ENCODE data around the gene KCNIP1.

Gene KCNIP1

DNA sequence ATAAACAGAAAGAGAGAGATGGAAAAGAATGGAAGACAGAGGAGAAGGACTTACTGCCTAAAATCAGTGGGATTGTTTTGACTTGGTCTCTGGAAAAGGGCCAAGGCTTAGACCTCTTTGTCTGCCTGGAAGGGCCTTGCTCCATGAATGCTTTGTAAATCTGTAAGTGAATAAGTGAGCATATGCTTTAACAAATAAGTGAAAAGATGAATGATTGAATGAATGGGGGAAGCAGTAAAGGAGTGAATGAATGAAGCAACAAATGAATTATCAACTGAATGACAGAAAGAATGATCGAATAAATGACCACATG, 5.5 kb downstream of the KCNIP1 start:
- DNase-seq = no peak

DNA sequence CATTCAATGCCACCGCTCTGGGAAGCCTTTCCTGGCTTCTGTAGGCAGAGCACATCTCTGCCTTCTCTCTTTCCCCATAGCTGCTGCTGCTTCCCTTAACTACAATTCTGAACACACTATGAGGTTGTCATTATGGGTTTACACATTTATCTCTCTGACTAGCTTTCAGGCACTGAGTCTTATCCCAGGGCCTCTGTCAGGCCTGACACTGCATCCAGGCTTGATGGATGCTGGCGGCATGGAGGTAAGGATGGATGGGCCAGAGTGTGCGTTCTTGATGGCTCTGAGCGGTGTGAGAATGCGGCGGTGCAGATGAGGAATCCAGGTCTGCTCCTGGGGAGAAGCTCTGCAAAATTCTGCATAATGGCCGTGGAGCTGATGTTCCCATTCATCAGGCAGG, 6.3 kb downstream of the KCNIP1 start:
- no peak for DNase-seq

DNA sequence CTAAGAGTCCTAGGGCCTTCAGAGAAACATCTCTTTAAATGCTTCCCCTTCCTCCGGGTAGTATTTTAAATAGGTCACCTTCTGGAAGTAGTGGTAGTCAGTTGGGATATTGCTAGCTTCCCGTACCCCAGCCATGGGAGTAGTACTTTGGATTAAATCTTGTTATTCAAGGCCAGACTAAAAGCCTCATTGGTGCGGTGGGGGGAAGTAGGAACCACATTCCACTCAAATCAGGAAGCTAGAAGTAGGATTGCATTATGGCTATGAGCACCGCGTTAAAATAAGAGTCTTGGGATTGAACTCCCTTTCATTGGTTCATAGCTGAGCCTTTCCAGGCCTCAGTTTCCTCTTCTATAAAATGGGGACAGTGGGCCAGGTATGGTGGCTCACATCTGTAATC, 6.7 kb downstream of the KCNIP1 start:
- no peak for DNase-seq

DNA sequence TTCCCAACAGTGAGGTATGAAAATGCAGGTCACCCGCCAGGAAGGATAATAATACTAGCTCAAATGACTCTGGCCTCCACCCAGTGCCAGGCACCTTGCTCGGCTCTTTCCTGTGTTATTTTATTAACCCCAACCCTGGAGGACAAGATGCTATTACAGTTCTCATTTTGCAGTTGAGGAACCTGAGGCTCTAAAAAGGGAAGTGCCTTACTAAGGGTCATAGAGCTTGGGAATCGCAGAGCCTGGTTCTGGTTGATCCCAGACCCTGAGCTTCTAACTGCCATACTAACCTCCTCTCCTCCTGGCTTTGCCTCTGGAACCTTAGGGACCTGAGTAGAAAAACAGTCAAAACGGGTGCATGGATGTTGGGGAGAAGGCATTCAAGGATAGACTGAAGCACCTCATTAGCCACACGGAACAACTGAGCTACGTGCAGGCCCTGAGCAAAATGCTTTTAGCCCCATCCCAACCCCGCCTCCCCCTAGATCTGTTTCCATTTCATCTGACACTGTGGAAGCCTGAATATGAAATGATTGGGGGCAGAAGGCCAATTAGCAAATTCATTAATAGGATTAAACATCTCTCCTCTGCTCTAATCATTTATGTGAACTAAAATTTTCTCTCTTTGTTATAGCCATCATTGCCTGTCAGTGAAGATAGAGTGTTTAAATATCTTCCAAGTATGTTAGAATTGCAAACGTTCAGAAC, 7.9 kb downstream of the KCNIP1 start:
- DNase-seq = no peak

DNA sequence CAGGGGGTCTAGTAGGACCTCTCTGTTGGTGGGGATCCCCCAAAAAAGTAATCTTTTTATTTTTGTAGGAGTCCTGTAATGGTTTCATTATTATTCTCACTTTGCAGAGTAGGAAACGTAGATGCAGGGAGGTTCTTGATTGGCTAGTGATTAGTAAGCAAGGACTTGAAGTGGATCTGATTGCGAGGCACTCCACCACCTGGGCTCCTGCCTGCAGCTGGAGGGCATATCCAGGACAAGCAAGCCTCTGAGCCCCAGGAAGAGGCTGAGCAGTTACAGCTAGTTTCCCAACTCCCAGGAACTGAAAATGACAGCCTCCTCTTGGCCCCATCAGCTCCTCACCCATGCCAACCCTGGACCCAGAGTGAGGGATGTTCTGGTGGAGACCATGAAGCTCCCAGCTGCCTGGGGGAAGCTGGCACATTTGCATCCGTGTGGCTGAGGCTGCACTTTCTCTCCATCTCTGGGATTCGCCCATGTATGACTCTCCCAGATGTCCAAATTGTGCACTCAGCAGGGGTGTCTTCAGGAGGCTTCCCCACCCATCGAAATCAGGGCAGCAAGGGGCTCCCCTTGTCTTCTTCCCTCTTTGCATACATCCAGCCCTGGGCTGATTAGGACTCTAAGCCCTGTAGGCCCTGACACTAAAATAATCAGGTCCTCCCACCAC, 10.2 kb downstream of the KCNIP1 start:
- no peak for DNase-seq

DNA sequence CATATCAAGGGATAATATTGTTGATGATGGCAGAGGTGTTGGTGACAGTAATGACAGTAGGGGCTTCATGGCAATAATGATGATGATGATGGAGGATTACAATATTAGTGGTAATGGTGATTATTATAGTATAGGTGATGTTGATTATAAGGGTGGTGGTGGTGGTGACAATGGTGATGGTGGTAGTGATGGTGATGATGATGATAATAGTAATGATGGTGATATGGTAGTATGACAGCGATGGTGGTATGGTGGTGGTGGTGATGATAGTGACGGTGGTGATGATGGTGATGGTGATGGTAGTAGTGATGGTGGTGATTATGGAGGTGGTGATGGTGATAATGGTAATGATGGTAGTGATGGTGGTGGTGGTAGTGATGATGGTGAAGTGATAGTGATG, 13.6 kb downstream of the KCNIP1 start:
- DNase-seq = no peak

DNA sequence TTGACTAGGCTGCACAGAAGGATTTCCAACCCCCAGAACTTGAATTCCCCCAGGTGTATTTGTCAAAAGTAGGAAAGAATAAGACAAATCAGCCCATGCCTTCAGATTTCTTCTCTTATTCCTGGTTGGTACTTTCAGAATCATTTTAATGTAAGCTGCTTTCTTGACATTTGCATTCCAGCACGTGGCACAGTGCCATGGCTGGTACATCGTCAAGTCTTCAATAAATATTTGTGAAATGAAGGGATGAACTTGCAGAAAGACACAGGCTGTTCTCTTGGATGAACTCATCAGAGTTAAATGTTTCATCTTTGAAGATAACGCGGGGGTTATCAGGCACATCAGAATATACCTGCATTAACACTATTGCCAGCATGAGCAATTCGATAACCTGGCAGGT, 14.5 kb downstream of the KCNIP1 start:
- no peak for DNase-seq

DNA sequence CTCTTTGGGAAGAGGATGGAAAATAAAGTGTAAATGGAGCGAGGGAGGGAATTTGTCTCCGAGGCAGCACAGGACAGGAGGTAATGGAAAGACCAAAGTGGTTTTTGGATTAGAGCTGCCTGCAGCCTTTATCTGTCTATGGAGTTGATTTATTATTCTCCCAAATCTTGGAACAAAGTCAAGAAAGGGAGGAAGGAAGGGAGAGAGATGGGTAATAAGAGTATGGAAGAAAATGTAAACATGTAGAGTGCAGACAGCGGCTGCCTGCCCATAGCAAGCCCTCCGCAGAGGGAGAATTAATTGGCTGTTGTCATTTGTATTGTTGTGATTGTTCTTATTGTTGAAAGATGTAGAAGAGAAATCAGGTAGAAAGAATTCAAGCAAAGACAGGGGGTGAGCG, 15.7 kb downstream of the KCNIP1 start:
- DNase-seq = no peak

DNA sequence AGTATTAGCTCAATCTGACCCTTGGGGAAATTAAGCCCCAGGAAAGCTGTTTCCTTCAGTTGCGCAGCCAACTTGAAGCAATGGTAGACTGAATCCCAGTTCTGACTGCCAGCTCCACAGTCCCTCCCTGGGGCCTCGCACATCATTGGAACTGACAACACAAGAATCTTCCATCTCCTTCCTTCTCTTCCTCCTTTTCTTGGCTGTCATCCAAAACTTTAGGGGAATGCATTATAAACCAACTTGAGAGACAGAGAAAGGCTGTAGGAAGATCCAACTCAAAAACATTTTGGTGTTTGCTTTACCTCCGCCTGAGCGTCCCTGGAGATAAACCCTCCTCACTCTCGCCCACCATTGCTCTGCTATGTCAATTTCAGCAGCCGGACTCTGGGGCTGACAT, 16.6 kb downstream of the KCNIP1 start:
- no peak for DNase-seq

DNA sequence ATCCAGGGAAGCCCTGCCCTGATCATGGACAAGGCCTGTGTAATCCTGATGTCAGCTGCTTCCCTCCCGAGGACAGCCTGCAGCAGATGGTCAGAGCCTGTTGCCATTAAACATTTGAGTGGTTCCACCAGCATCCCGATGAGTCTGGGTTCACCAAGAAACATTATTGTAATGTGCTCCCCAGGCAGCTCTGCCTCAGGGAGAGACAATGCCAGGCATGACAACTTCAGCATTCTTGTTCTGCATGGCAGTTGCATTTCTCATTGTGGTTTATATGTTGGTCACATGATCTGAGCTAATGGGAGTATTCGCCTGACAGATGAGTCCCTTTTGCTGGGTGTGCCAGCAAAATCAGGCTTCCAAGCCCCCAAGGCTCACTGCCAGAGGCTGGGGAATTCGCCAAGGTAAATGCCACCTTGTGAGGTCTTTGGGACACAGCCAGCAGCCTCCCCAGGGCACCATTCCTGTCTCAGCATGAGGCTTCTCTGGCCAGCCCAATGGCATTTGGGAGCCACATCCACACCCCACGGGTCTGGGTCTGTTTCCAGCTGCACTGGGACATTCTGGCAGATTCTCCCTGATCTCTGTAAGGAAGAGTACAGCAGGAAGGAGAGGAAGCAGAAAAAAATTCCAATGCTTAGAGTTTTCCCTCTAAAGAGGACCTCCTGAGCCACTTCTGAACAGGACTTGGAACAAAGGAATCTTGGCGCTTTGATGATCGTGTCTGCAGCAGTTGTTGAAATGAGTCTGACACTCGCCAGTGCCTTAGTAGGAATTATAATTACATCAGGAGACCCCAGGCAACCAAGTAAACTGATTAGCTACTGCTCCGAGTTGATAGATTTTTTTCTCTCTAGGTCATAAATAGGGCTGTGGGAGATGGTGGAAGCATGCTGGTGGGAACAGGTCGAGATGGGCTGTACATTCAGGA, 18.7 kb downstream of the KCNIP1 start:
- peak; percentile 60 for DNase-seq

DNA sequence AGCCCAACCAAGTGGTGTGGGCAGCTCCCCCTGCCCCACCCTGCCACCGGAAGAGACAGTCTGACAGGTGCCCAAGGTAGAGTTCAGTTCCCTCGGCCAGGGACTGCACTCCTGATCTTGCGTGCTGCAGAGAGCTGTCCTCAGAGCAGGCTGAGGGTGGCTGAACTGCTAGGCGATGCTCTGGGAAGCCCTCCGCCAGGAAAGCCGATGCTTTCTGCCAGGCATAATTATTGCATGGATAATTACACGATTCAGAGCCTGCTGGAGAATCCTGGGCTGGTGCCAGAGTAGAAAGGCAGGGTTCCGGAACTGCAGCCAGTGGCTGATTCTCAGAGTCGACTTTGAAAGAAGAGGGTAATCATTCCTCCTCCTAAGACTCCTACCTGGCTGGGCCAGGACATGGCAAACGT, 19.3 kb downstream of the KCNIP1 start:
- peak; percentile 35 for DNase-seq

DNA sequence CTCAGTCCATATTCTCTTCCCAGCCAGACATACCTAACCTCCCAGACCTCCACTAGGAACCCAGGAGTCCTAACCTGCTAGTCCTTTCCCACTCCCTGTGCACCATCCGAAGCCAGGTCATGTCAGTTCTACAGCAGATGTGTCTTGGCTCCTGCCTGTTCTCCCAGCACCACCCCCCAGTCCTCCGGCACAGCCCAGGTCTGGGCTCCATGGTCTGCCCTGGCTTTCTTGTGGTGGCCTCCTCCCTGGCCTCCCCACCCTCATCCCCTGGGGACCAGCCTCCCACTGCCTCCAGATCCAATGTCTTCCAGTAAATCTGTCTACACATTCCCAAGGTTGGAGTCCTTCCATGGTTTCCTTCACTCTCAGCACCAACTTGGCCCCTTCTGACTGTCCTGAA, 20.0 kb downstream of the KCNIP1 start:
- no peak for DNase-seq

DNA sequence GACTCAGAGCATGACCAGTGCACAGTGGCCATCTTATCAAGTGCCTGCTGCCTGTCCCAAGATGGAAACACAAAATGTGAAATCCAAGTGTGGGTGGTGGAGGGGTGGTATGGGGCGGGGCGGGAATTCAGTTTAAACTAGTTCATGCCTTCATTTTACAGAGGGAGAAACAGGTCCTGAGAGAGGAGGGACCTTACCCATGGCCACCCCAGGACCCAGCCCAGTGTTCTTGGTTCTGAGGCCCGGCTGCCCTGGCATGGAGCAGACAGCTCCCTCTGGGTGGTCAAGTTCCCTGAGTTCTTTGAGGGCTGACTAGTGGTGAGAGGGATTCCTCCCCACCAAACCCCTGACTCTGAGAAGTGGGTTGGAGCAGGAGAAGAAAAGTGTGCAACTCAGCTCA, 20.8 kb downstream of the KCNIP1 start:
- DNase-seq = no peak

DNA sequence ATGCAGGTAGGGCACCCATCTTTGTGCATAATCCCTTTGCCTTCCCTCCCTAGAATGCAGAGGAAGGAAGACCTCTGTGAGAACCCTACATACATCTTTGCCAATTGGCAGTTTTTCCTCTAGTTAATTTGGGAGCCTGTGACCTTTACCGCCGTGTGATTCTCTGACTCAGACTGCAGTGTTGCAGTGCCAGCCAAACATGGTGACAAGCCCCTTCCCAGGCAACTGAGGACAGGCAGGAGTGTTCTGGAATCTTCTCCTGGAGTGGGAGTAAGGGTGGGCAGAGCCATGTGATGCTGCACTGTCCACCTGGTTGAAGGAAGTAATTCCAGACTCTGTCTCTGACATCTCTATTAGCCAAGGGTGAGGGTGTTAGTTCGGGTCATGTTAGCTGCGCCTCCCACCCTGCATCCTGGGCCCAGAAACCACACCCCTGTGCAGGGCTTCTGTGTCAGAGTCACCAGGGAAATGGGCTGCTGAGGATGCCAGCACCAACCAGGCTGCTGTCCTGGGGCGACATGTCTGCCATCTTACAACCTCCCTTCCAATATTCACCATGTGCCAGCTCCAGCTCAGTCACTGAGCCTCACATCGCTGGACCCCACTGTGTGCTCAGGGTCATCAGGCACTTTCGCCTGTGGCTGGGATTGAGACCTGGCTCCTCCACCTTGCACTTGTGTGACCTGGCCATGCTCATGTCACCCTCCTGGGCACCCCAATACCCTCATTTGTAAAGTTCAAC, 21.8 kb downstream of the KCNIP1 start:
- no peak for DNase-seq

DNA sequence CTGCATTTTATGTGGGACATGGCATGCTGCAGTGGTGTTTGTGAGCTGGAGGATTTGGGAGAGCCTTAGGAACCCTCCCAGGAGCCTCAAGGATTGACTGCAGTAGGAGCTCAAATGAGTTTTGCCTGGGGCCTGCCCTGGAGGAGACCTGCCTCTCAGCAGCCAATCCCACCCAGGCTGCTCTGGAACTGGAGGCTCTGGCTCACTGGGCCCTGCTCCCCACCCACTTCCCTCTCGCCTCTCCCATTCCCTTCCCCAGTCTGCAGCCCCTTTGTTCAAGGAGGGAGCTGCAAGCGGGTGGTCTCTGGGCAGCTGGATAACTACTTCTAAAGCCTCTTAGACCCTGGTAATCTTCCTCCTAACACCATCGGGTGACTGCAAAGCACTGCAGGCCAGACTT, 24.2 kb downstream of the KCNIP1 start:
- no peak for DNase-seq

DNA sequence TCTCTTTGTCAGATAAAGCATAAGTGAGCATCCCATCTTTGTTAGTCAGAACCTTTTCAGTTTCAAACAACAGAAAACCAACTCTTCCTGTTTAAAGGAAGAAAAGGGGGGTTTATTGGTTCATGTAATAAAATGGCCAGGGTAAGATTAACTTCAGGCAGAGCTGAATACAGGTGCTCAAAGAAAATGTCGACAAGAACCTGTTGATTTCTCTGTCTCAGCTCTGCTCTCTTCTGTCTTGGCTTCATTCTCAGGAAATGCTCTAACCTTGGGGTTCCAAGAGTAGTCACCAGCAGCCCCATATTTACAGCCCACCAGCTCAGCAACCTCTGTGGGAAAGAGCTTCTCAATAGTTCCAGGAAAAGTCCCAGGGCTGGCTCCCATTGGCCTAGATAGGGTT, 25.2 kb downstream of the KCNIP1 start:
- no peak for DNase-seq

DNA sequence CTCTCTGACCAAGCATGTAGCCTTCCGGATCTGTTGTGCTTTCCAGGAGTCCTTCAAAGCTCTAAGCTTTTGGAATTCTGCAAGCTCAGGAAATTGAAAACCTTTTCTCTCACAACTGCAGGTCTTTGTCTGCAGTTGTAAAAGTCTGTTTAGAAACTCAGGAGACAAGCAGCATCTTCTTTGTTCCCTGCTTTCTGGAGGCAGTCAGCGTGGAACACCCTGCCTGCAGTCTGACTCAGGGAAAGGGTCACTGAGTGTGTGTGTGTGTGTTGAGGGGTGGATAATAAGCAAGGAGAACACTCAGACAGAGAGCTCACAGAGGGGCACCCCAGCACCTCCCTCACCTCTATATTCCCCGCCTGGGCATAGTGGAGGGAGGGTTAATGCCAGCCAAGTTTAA, 29.1 kb downstream of the KCNIP1 start:
- no peak for DNase-seq

DNA sequence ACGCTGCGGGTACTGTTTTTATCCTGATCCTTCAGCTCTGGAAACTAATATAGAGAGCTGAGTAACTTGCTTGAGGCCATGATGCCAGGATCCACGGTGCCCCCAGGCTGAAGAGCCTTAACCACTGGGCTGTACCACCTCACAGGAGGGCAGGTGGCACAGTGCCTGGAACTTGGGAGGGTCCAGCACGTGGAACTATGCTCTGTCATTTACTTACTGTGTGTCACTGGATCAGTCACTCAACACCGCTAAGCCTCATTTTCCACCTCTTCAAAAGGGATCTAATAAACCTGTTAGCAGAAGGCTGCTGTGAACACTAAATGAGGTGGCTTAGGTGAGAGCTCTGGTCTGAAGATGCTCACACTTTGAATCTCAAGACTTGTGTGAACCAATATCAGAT, 29.6 kb downstream of the KCNIP1 start:
- no peak for DNase-seq

DNA sequence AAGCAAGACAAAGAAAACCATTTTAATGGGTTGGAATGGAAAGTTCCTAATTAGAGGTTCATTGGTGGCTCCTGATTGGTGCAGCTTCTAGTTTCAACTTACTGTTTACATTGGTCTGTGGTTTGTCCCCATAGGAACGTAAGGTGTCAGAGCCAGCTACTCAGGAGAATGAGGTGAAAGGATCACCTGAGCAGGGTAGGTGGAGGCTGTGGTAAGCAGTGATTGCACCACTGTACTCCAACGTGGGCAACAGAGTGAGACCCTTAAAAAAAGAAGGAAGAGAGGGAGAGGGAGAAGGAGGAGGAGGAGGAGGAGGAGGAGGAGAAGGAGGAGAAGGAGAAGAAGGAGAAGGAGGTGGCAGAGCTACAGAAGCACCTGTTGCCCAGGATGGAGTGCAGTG, 30.4 kb downstream of the KCNIP1 start:
- DNase-seq = peak; percentile 82

DNA sequence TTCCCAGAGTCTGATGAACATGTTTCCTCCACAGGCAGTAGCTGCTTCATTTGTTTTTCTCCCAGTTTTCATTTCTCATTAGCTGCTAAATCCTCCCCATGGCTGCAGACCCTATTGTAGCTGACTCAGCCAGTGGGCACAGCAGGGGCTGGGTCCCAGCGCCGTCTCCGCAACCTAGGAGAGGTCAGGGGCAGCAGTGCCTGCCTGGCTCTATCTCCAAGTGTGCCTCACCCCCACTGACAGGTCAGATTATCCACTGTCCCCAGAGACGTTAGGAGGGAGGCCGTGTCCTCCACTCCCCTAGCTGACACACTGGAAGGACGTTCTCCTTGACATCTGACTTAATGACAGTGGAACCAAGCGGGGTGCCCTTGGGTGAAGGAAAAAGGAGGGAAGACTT, 31.1 kb downstream of the KCNIP1 start:
- DNase-seq = no peak

DNA sequence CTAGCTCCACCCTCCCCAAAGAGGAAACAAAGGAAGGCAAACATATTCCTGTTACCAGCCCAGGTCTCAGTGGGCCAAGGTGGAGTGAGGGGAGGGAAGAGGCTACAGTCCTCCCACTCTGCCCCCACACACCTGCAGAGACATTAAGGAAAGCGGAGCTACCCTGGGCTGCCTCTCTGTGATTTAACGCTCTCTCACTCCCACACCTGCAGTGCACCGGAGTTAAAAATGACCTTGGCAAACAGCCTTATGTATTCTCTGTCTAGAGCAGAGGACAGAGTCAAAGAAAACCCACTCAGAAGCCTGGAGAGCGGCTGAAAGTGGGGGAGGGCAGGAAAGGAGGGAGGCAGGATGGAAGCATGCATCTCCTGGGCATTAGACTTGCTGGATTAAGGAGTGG, 32.7 kb downstream of the KCNIP1 start:
- DNase-seq = peak; percentile 74

DNA sequence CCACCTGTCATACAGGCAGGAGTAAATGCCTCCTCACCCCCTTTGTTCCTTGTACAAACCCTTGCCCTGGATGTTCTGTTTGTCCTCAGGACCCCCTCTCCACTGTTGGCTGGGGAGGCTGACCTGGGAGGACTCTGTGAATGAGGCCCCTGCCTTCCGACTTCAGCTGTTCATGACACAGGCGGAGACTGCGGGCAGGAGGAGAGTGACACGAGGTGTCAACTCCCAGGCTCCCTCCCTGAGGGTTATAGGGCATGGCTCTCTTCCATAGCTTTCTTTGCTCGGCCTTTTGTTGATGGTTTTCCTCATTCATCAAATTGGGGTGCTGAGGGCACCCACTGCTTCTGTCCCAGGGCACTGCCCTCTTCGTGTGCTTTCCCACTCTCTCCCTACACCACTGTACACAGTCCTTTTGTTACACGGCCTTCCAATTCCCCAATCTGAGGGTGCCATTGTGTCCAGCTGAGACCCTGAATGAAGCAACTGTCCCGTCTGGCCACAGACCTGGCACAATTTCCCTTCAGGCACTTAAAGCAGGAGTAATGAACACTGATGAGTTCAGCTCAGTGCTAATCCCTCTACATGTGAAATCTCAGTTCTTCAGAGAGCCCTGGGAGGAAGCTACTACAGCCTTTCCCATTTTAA, 33.8 kb downstream of the KCNIP1 start:
- DNase-seq = no peak

DNA sequence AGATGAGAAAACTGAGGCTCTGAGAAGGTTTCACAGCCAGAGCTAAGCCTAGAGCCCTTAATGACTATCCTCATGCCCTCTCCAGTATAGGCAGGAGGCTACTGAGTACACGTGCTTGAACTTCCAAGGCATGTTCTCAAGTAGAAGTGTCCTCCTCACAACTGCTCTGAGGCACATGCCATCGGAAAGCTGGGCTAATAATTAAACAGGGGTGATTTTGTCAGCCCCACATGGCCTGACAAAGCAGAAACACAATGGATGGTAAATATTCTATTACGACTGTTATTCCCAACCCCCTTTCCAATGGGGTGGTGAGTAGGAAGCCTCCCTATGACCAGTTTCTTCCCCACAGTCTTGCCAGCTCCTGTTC, 34.3 kb downstream of the KCNIP1 start:
- no peak for DNase-seq
